Measurements from ENCODE around the gene SCCPDH.

DNA sequence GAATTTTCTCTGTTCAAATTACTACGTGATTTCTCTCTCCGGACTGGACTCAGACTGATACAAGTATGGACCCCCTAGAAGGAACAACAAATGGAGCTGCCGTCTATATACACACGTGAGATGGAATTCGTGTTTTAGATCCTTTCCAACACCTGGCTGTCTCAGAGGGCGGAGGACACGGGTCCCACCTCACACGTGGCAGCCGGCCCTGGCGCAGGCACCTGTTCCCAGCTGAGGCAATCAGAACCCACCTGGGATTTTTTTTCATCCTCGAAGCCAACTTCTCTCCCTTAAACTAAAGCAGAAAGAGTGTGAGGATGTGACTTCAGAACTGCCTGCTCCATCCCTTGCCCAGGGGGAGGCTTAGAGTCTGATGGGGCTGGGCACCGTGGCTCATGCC lies 34.1 kb upstream of the SCCPDH start:
- TF ChIP-seq, protein P1, sequence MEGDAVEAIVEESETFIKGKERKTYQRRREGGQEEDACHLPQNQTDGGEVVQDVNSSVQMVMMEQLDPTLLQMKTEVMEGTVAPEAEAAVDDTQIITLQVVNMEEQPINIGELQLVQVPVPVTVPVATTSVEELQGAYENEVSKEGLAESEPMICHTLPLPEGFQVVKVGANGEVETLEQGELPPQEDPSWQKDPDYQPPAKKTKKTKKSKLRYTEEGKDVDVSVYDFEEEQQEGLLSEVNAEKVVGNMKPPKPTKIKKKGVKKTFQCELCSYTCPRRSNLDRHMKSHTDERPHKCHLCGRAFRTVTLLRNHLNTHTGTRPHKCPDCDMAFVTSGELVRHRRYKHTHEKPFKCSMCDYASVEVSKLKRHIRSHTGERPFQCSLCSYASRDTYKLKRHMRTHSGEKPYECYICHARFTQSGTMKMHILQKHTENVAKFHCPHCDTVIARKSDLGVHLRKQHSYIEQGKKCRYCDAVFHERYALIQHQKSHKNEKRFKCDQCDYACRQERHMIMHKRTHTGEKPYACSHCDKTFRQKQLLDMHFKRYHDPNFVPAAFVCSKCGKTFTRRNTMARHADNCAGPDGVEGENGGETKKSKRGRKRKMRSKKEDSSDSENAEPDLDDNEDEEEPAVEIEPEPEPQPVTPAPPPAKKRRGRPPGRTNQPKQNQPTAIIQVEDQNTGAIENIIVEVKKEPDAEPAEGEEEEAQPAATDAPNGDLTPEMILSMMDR (IDR thresholded peaks at IDR 0.05) = no peak
- TF ChIP-seq EZH2 (IDR thresholded peaks at IDR 0.05; ENCODE audit: borderline replicate concordance, insufficient read depth, low read depth, low read length, poor library complexity, severe bottlenecking) = no peak
